H1 (cell line): Measurements from ENCODE around the gene AHRR.

Experiments
- ATF3 ChIP-seq: IDR thresholded peaks from 2 replicates; pipeline ENCODE4 v1.6.1; 2011; ENCODE audit warnings: low read depth, mild to moderate bottlenecking, low read length; ENCODE audit not compliant: insufficient read depth
- CTCF ChIP-seq, 3 experiments: IDR thresholded peaks; 1 replicate in 2 of 3; 2 replicates in 1 of 3; pipeline versions ENCODE4 v1.5.1 to v1.6.1; 2011; ENCODE audit warnings: low read length in 3 of 3, mild to moderate bottlenecking in 3 of 3, inconsistent platforms in 2 of 3, low read depth in 1 of 3, moderate library complexity in 1 of 3; ENCODE audit not compliant: insufficient read depth in 1 of 3; ENCODE audit errors: control extremely low read depth in 1 of 3
- POLR2A ChIP-seq, 2 experiments: IDR thresholded peaks; 1 replicate in 1 of 2; 2 replicates in 1 of 2; pipeline ENCODE4 v1.6.1; 2011; ENCODE audit warnings: low read depth in 2 of 2, low read length in 2 of 2, mild to moderate bottlenecking in 2 of 2; ENCODE audit errors: control extremely low read depth in 1 of 2
- RAD21 ChIP-seq, 2 experiments: IDR thresholded peaks in 1 of 2; conservative IDR thresholded peaks in 1 of 2; 2 replicates each; pipeline ENCODE4 v1.6.1; 2011; ENCODE audit warnings: low read depth in 2 of 2, low read length in 2 of 2, improper control_type of control experiment in 1 of 2, inconsistent platforms in 1 of 2, mild to moderate bottlenecking in 1 of 2, moderate library complexity in 1 of 2
- SP4 ChIP-seq: IDR thresholded peaks from 2 replicates; pipeline ENCODE4 v1.6.1; 2012; ENCODE audit warnings: low read length, inconsistent platforms
- SRF ChIP-seq: IDR thresholded peaks from 2 replicates; pipeline ENCODE4 v1.6.1; 2011; ENCODE audit warnings: mild to moderate bottlenecking, low read depth, low read length, moderate library complexity
- TAF1 ChIP-seq: IDR thresholded peaks from 2 replicates; pipeline ENCODE4 v1.6.1; 2011; ENCODE audit warnings: mild to moderate bottlenecking, low read depth, low read length

GRCh38 chr5:455806-456205 is 134.3 kb downstream of the AHRR start:
- TF ChIP-seq POLR2A (IDR thresholded peaks at IDR 0.05; ENCODE audit: control extremely low read depth in 1 of 2, low read depth in 2 of 2, low read length in 2 of 2) (no peak), ATF3 (no peak), SRF (no peak), CTCF (IDR thresholded peaks at IDR 0.05; ENCODE audit: control extremely low read depth in 1 of 3, insufficient read depth in 1 of 3, low read depth in 1 of 3, low read length in 3 of 3) (no peak), SP4 (no peak), RAD21 (IDR thresholded peaks at IDR 0.05 in 1 of 2, conservative IDR thresholded peaks at IDR 0.05 in 1 of 2; ENCODE audit: low read depth in 2 of 2, low read length in 2 of 2) (no peak), TAF1 (no peak)
